Activated naive CD4-positive, alpha-beta T cell treated with anti-CD3 and anti-CD28 coated beads for 36 hours (primary cell): ENCODE data around the gene R3HDM2. TPM values are rescaled to one million over a fixed set of nuclear protein-coding genes. Genes with fewer than 3 reads are reported as not detected.

Source experiments
- CTCF ChIA-PET: fragments of 350-600 bp; sonication (Branson Sonifier 250); formaldehyde crosslinking; loops from one replicate; lab custom pipeline; 2021; ENCODE audit warnings: antibody characterized with exemption; lab: Charles Lee
- DNase-seq: peaks from one replicate; pipeline ENCODE4 v3.0.0-alpha.2; 2020
- H3K27ac Mint-ChIP-seq: one replicate; pipeline ENCODE4 v1.8.0; 2021; ENCODE audit warnings: mild to moderate bottlenecking, mixed read lengths
- H3K27me3 Mint-ChIP-seq: one replicate; pipeline ENCODE4 v1.8.0; 2021; ENCODE audit warnings: low read depth, mixed read lengths
- H3K36me3 Mint-ChIP-seq: one replicate; pipeline ENCODE4 v1.8.0; 2021; ENCODE audit warnings: low read depth, mixed read lengths
- H3K4me1 Mint-ChIP-seq: one replicate; pipeline ENCODE4 v1.8.0; 2021; ENCODE audit warnings: low read depth, mixed read lengths
- H3K4me3 Mint-ChIP-seq: one replicate; pipeline ENCODE4 v1.8.0; 2021; ENCODE audit warnings: mild to moderate bottlenecking, moderate library complexity, mixed read lengths
- H3K9me3 Mint-ChIP-seq: one replicate; pipeline ENCODE4 v1.8.0; 2021; ENCODE audit warnings: mixed read lengths
- intact Hi-C: fragments of 100-400 bp; cut with micrococcal nuclease; formaldehyde crosslinking; loops from one replicate; pipeline ENCODE4 v1.15.1; 2023
- total RNA-seq, 2 experiments: library from RNA; stranded (reverse); gene quantifications; one replicate each; pipeline ENCODE4 v1.2.3, GENCODE V29; 2021

Gene R3HDM2
- 10 to 100 TPM; 42.2 to 44.8 TPM for total RNA-seq

GRCh38 chr12:57430931-57431566, at the start of gene R3HDM2:
Gene R3HDM2 (minus strand): TSS chr12:57431043. CDS start chr12:57310428, 120,615 bp downstream.
- Mint-ChIP-seq H3K36me3 (peaks cover 7% of the 10 kb centered on the region), H3K27ac (peak within 1 kb of the TSS; percentile 98), H3K9me3 (no peaks in the 10 kb centered on the region), H3K4me1 (peaks cover 37% of the 10 kb centered on the region), H3K27me3 (no peaks in the 10 kb centered on the region), H3K4me3 (peak within 1 kb of the TSS; percentile 94)
- CTCF ChIA-PET = interaction anchor here (1.8 to 4.4 kb wide), 2 partner anchors 23 to 28 kb away, joined by 8 to 49 read pairs; partner anchors contain the start of gene INHBE
- peak; percentile 97 for DNase-seq
- intact Hi-C loops = loop anchor here (1.0 to 5.0 kb wide), 7 partner anchors 26 to 706 kb away; partner anchors contain the start of genes DDIT3, GLI1 and NACA

DNA sequence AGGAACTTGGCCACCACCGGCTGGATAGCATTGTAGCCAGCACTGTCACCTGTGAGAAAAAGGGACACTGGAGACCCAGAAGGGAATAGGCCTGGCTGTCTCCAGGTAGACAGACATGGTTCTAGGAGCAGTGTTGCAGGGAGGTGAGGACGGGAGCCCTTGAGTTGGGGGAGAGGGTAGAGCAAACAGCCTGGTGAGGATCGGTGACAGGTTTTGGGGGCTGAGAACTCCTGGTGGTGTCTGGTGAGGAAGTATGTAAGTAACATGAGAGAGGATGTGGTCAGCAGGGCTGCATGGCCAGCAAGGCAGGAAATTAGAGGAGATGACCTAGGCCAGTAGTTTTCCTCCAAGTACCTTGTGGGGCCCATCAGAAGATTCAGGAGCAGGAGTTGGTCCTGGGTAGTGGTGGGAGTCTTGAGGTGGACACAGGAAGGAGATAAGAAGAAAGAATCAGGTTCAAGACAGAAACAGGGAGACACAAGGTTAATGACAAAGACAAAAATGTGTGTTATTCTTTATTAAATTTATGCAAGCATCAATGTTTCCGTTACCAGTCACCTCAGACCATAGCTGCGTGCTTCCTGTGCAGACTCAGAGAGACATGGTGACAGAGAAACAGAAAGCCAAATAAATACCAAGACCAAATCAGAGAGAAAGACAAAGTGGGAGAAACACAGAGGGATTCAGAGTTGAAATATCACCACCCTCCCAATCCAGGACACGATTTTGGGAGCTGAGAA, 48.7 kb upstream of the R3HDM2 start, which contains the start of gene ARHGAP9:
Gene ARHGAP9 (minus strand): TSS at position 491 of the 740 bp plus-strand sequence. CDS start 460 bp downstream, at position 31.
- H3K4me1 Mint-ChIP-seq = peaks cover 59% of the 10 kb centered on the region
- H3K36me3 Mint-ChIP-seq = peaks cover 48% of the 10 kb centered on the region

GRCh38 chr12:57479043-57479375, 48.2 kb upstream of the R3HDM2 start:
- Mint-ChIP-seq H3K9me3 (no peaks in the 10 kb centered on the region), H3K4me1 (peaks cover 64% of the 10 kb centered on the region), H3K36me3 (peaks cover 53% of the 10 kb centered on the region), H3K4me3 (peak overlapping the region; percentile 84), H3K27ac (peak overlapping the region; percentile 99), H3K27me3 (no peaks in the 10 kb centered on the region)
- CTCF ChIA-PET = interaction anchor here (1.3 to 10.2 kb wide), 2 partner anchors 17 to 162 kb away, joined by 4 to 207 read pairs; partner anchors contain the start of gene GLI1
- no peak for DNase-seq
- intact Hi-C loops = loop anchor here (1.0 to 5.0 kb wide), 6 partner anchors 68 to 842 kb away; partner anchors contain the start of genes DCTN2, NAB2 and TSPAN31

More for the DNA sequence above, 48.7 kb upstream of the R3HDM2 start, which contains the start of gene ARHGAP9:
- CTCF ChIA-PET = interaction anchor here (0.9 to 10.2 kb wide), 4 partner anchors 11 to 250 kb away, joined by 3 to 207 read pairs (median 4); partner anchors contain the start of genes GLI1 and SHMT2
- Mint-ChIP-seq H3K27ac (peak within 1 kb of the TSS; percentile 99), H3K27me3 (no peaks in the 10 kb centered on the region), H3K9me3 (no peaks in the 10 kb centered on the region), H3K4me3 (peak within 1 kb of the TSS; percentile 84)
- peak; percentile 74 for DNase-seq
- intact Hi-C loops = loop anchor here (1.0 to 5.0 kb wide), 6 partner anchors 68 to 842 kb away; partner anchors contain the start of genes DCTN2, NAB2 and TSPAN31

GRCh38 chr12:57477710-57478681, 47.2 kb upstream of the R3HDM2 start:
- Mint-ChIP-seq H3K27me3 (no peaks in the 10 kb centered on the region), H3K36me3 (peaks cover 49% of the 10 kb centered on the region), H3K9me3 (no peaks in the 10 kb centered on the region), H3K27ac (peak overlapping the region; percentile 99), H3K4me1 (peaks cover 64% of the 10 kb centered on the region), H3K4me3 (peak overlapping the region; percentile 84)
- CTCF ChIA-PET = interaction anchor here (1.3 to 10.2 kb wide), 8 partner anchors 8 to 303 kb away, joined by 3 to 207 read pairs (median 6); partner anchors contain the start of gene GLI1
- DNase-seq = peak; percentile 81
- intact Hi-C loops = loop anchor here (1.0 to 5.0 kb wide), 14 partner anchors 9 to 841 kb away; partner anchors contain the start of genes DDIT3, GLI1, NAB2 and OS9

DNA sequence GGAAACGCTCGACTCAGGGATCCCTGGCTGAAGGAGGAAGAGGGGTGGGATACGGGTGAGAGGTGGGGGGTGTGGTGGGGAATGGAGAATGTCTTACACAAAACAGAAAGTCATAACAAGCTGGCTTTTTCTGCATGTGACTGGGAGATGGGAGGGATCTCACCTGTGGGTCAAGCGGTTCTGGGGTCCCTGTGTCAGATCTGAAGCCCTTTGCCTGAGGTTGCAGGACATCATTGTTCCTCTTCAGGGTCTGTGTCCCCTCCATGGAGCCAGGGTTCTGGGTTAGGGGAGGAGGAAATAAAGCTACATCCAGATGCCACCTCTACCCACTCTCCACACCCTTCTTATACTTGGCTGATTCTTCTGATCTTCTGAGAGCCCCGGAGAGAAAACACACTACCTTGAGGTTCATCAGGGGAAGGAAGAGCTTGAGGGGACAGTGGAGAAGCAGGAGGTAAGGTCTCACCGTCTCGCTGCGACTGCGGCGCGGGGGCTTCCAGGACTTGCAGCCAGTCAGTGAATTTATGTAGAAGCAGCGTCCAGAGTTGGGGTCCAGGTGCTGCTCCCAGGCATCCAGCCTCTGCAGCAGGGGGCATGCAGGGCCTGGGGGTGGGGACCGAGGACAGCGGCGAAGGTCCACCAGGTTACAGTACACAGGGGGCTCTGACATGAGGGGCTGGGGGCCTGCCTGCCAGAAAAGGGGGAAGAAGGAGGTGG, 46.3 kb upstream of the R3HDM2 start:
- CTCF ChIA-PET = interaction anchor here (1.2 to 10.2 kb wide), 11 partner anchors 9 to 302 kb away, joined by 3 to 207 read pairs (median 5); partner anchors contain the start of gene GLI1
- H3K36me3 Mint-ChIP-seq = peaks cover 49% of the 10 kb centered on the region

GRCh38 chr12:57476162-57476992, 45.5 kb upstream of the R3HDM2 start:
- H3K4me1 Mint-ChIP-seq = peaks cover 65% of the 10 kb centered on the region
- no peaks in the 10 kb centered on the region for H3K27me3 Mint-ChIP-seq
- no peaks in the 10 kb centered on the region for H3K9me3 Mint-ChIP-seq
- H3K4me3 Mint-ChIP-seq = peak overlapping the region; percentile 84
- CTCF ChIA-PET = interaction anchor here (1.2 to 10.2 kb wide), 13 partner anchors 10 to 301 kb away, joined by 3 to 207 read pairs (median 4); partner anchors contain the start of gene GLI1
- peaks cover 44% of the 10 kb centered on the region for H3K36me3 Mint-ChIP-seq
- intact Hi-C loops = loop anchor here (1.0 to 5.0 kb wide), 3 partner anchors 14 to 839 kb away; partner anchors contain the start of gene NAB2
- peak; percentile 94 for DNase-seq
- H3K27ac Mint-ChIP-seq = peak overlapping the region; percentile 99

More for the DNA sequence above, 46.3 kb upstream of the R3HDM2 start:
- Mint-ChIP-seq H3K4me1 (peaks cover 67% of the 10 kb centered on the region), H3K4me3 (peak overlapping the region; percentile 84), H3K27ac (peak overlapping the region; percentile 99), H3K27me3 (no peaks in the 10 kb centered on the region), H3K9me3 (no peaks in the 10 kb centered on the region)
- intact Hi-C loops = loop anchor here (1.0 to 5.0 kb wide), 3 partner anchors 15 to 840 kb away; partner anchors contain the start of gene NAB2
- no peak for DNase-seq

DNA sequence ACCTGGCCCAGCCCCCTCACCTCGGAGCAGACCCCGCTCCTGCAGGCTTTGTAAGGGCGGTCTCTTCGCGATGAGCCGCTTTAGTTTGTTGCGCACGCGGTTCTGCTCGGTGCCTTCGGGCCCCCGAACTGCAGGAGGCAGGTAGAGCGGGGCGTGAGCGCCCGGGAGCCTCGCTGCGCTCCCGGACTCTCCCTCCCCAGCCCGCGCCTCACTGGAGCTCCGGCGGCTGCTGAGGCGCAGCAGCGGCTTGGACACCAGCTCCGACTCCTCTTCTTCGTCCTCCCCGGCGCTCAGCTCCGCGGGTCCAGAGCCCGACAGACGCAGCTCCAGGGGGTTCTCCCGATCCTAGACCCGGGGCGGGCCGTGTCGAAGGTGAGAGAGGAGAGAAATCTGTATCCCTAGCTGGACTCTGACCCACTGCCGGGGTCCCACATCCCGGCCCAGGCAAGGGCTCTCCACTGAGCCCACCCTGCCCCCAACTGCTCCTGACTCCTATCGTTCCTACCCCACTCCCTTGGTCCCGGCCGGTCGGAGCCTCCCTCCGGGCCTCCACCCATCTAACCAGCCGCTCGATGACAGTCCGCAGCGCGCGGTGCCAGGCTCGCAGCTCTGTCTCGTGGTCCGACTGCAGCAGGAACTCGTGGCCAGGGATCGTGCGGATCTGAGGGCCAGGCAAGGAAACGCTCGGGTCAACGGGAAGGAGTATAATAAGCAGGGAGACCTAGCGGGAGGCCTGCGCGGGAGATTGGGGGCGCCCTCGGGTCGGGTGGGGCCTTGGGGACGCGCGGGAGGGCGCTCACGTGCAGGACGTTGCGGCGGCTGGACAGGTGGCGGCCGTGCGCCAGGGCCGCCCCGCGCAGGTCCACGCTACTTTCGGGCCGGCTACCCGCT, 44.7 kb upstream of the R3HDM2 start:
- H3K4me3 Mint-ChIP-seq = peak overlapping the region; percentile 84
- intact Hi-C loops = loop anchor here (1.0 to 5.0 kb wide), 3 partner anchors 13 to 838 kb away; partner anchors contain the start of gene NAB2
- no peaks in the 10 kb centered on the region for H3K9me3 Mint-ChIP-seq
- H3K4me1 Mint-ChIP-seq = peaks cover 57% of the 10 kb centered on the region
- peak overlapping the region; percentile 99 for H3K27ac Mint-ChIP-seq
- DNase-seq = no peak
- CTCF ChIA-PET = interaction anchor here (0.6 to 10.2 kb wide), 12 partner anchors 13 to 300 kb away, joined by 3 to 207 read pairs (median 4); partner anchors contain the start of gene GLI1
- peaks cover 40% of the 10 kb centered on the region for H3K36me3 Mint-ChIP-seq
- H3K27me3 Mint-ChIP-seq = no peaks in the 10 kb centered on the region

DNA sequence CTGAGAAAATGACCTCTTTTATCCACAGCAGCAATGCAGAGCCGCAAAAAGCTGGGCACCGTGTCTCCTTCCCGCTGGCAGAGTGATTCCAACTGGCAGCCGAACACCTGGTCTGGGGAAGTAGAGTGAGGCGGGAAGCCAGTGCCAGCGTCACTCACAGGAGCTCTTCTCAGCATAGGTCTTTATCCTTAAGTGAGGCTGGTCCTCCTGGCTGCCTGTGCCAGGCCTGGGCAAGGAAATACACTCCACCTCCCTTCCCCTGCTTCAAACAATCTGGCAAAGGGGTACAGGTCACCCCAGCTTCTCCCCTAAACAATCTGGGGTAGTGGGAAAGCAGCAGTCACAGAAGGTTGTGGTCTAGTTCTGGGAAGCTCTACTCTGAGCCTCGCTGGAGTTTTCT, 44.0 kb upstream of the R3HDM2 start:
- intact Hi-C loops = loop anchor here (5.0 kb wide), 2 partner anchors 388 to 838 kb away; partner anchors contain the start of gene NAB2
- Mint-ChIP-seq H3K36me3 (peaks cover 39% of the 10 kb centered on the region), H3K4me1 (peaks cover 50% of the 10 kb centered on the region), H3K27ac (peak overlapping the region; percentile 54), H3K27me3 (no peaks in the 10 kb centered on the region), H3K9me3 (no peaks in the 10 kb centered on the region), H3K4me3 (peak overlapping the region; percentile 43)
- CTCF ChIA-PET = interaction anchor here (0.6 to 10.2 kb wide), 6 partner anchors 13 to 68 kb away, joined by 3 to 207 read pairs (median 4); partner anchors contain the start of gene GLI1
- no peak for DNase-seq

DNA sequence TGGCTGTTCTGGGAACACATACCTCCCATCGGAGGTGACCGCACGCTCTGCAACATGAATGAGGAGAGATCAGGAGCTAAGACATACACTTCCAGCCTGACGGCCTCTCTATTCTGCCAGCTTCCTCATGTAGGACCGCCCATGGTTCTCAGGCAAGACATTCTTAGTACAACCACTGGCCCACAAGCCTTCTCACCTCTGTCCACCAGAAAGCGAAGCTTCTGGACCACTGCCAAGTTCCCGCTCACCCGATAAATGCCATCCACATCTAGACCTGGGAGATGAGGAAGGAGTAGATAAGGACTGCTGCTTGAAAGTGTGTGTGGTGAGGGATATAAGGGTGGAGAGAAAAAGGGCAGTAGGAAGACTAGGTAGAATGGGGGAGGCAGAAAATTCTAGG, 43.6 kb upstream of the R3HDM2 start:
- intact Hi-C loops = no loop called here

More for the DNA sequence above, 43.6 kb upstream of the R3HDM2 start:
- CTCF ChIA-PET = interaction anchor here (0.9 to 10.2 kb wide), 3 partner anchors 12 to 58 kb away, joined by 3 to 207 read pairs (median 5); partner anchors contain the start of gene GLI1
- Mint-ChIP-seq H3K27me3 (no peaks in the 10 kb centered on the region), H3K4me1 (peaks cover 46% of the 10 kb centered on the region), H3K36me3 (peaks cover 35% of the 10 kb centered on the region), H3K4me3 (peak overlapping the region; percentile 43), H3K27ac (no peak overlapping the region), H3K9me3 (no peaks in the 10 kb centered on the region)
- no peak for DNase-seq
